Panc1 (cell line): ENCODE results near the gene VEZF1. TPM values are rescaled to one million over a fixed set of nuclear protein-coding genes. Genes with fewer than 3 reads are reported as not detected.
A peak's percentile ranks its signal among the peaks of the same experiment; 100 is the strongest.

Experiments
- ATAC-seq: fragments of 200-7000 bp; cut with Tn5 transposase; 2 replicates; pipeline ENCODE4 v1.9.1; 2020; ENCODE audit warnings: mild to moderate bottlenecking, moderate library complexity
- BruUV-seq: library from RNA; stranded (reverse); fragments of 400-500 nt; replicated peaks from 2 replicates; lab custom pipeline; 2021; lab: Mats Ljungman, UMichigan
- CTCF ChIA-PET: fragments of 300-600 bp; sonication (Branson Sonifier 250); formaldehyde crosslinking; loops from one replicate; lab custom pipeline; 2022; ENCODE audit warnings: antibody characterized with exemption; lab: Charles Lee
- POLR2A ChIA-PET: fragments of 300-600 bp; sonication (Branson Sonifier 250); formaldehyde crosslinking; loops from one replicate; lab custom pipeline; 2022; ENCODE audit warnings: antibody characterized with exemption; lab: Charles Lee
- DNase-seq: peaks from one replicate; pipeline ENCODE4 v3.0.0-alpha.2; 2010; ENCODE audit warnings: low read depth, low spot score
- H3K27ac ChIP-seq: 2 replicates; pipeline ENCODE4 v1.5.1; 2011; ENCODE audit warnings: mild to moderate bottlenecking, low read length, inconsistent platforms
- H3K27me3 ChIP-seq: fragments of 200-500 bp; sonication (Bioruptor generic); 2 replicates; pipeline ENCODE4 v1.6.0; 2014; ENCODE audit warnings: low read length, inconsistent platforms; ENCODE audit not compliant: control insufficient read depth, insufficient read depth
- H3K36me3 ChIP-seq: fragments of 200-500 bp; sonication (Bioruptor generic); 2 replicates; pipeline ENCODE4 v1.5.1; 2014; ENCODE audit warnings: inconsistent platforms, mild to moderate bottlenecking, low read length, moderate library complexity; ENCODE audit not compliant: control insufficient read depth, insufficient read depth
- H3K4me1 ChIP-seq: 2 replicates; pipeline ENCODE4 v1.5.1; 2011; ENCODE audit warnings: inconsistent platforms, mild to moderate bottlenecking, low read length, moderate library complexity; ENCODE audit not compliant: control insufficient read depth, insufficient read depth
- H3K4me3 ChIP-seq, 2 experiments: 2 replicates each; pipeline ENCODE4 v1.5.1; 2011 to 2012; ENCODE audit warnings: low read depth in 2 of 2, low read length in 2 of 2, mild to moderate bottlenecking in 2 of 2, inconsistent platforms in 1 of 2, moderate library complexity in 1 of 2
- H3K9me3 ChIP-seq: fragments of 200-500 bp; sonication (Bioruptor generic); 2 replicates; pipeline ENCODE4 v1.5.1; 2014; ENCODE audit warnings: low read depth, mild to moderate bottlenecking, inconsistent platforms, low read length, moderate library complexity; ENCODE audit not compliant: control insufficient read depth, insufficient read depth
- CTCF ChIP-seq: fragments of 450-650 bp; IDR thresholded peaks from 2 replicates; pipeline ENCODE4 v1.5.1; 2017; ENCODE audit warnings: mild to moderate bottlenecking
- POLR2AphosphoS5 ChIP-seq: IDR thresholded peaks from 2 replicates; pipeline ENCODE4 v1.6.1; 2012; ENCODE audit warnings: mild to moderate bottlenecking, low read depth, low read length, moderate library complexity
- REST ChIP-seq, 2 experiments: IDR thresholded peaks; 2 replicates each; pipeline ENCODE4 v1.6.1; 2011 to 2012; ENCODE audit warnings: low read depth in 2 of 2, control low read depth in 1 of 2, low read length in 1 of 2, mild to moderate bottlenecking in 1 of 2, moderate library complexity in 1 of 2; ENCODE audit not compliant: insufficient read depth in 1 of 2
- SIN3A ChIP-seq: IDR thresholded peaks from 2 replicates; pipeline ENCODE4 v1.6.1; 2012; ENCODE audit warnings: low read depth, mild to moderate bottlenecking, low read length, moderate library complexity, borderline replicate concordance; ENCODE audit not compliant: insufficient read depth
- TCF7L2 ChIP-seq: IDR thresholded peaks from 2 replicates; pipeline ENCODE4 v1.6.1; 2011; ENCODE audit warnings: mild to moderate bottlenecking, low read depth, low read length, inconsistent platforms
- in situ Hi-C: cut with HindIII; loops from 2 replicates; pipeline ENCODE4 v1.10.0; 2016; ENCODE audit warnings: low sequenced_read_pairs, low pct_unique_long_range_greater_than_20kb
- intact Hi-C: fragments of 100-400 bp; cut with micrococcal nuclease; formaldehyde crosslinking; loops from one replicate; pipeline ENCODE4 v1.10.0; 2022; ENCODE audit not compliant: unreplicated experiment
- total RNA-seq: library from RNA; stranded (reverse); gene quantifications from one replicate; pipeline ENCODE4 v1.2.1, GENCODE V29; 2021; ENCODE audit not compliant: unreplicated experiment

VEZF1 gene
- total RNA-seq, 1 experiment from 2014 or later, result 73.5 TPM

GRCh38 chr17:58006924-58007780 is 19.1 kb upstream of the VEZF1 start, which contains the start of gene SRSF1:
Gene SRSF1 (minus strand): TSS chr17:58007246. CDS start chr17:58007137, 109 bp downstream.
- TF ChIP-seq TCF7L2 (peak; percentile 100), CTCF (no peak), POLR2AphosphoS5 (peak; percentile 96), REST (IDR thresholded peaks at IDR 0.05; ENCODE audit: insufficient read depth in 1 of 2, low read depth in 2 of 2, low read length in 1 of 2) (peak in 1 of 2 experiments; percentile 52; a peak in 1 of 4 replicates), SIN3A (no peak; the same call in 1 of the 2 replicates)
- ATAC-seq, result peak; percentile 93
- CTCF ChIA-PET, result interaction anchor here (0.6 to 1.0 kb wide), 2 partner anchors 105 to 147 kb away, joined by 3 to 7 read pairs; no protein-coding TSS in a partner anchor
- no peaks in the 10 kb centered on the region for H3K9me3 ChIP-seq
- intact Hi-C loops, result loop anchor here (5.0 kb wide), 2 partner anchors 75 to 105 kb away; partner anchors contain the start of gene DYNLL2
- peaks cover 40% of the 10 kb centered on the region for H3K36me3 ChIP-seq
- in situ Hi-C loops, result no loop called here
- peaks cover 32% of the 10 kb centered on the region for H3K4me1 ChIP-seq
- BruUV-seq, result no TSS peak
- no peaks in the 10 kb centered on the region for H3K27me3 ChIP-seq
- POLR2A ChIA-PET, result interaction anchor here (0.5 to 1.2 kb wide), 16 partner anchors 8 to 157 kb away, joined by 3 to 17 read pairs (median 3); partner anchors contain the start of gene DYNLL2
- DNase-seq, result peak; percentile 89
- peak within 1 kb of the TSS; percentile 83 to 94 for H3K4me3 ChIP-seq
- H3K27ac ChIP-seq, result peak within 1 kb of the TSS; percentile 100

GRCh38 chr17:58006560-58006923 is 18.5 kb upstream of the VEZF1 start:
- Histone ChIP-seq H3K36me3 (peaks cover 46% of the 10 kb centered on the region), H3K9me3 (no peaks in the 10 kb centered on the region), H3K27ac (peak overlapping the region; percentile 100), H3K27me3 (no peaks in the 10 kb centered on the region), H3K4me1 (peaks cover 38% of the 10 kb centered on the region), H3K4me3 (peak overlapping the region; percentile 83 to 94)
- BruUV-seq, result TSS peak; percentile 74
- ATAC-seq, result peak; percentile 73
- TF ChIP-seq CTCF (no peak), SIN3A (no peak; the same call in 1 of the 2 replicates), TCF7L2 (no peak), REST (IDR thresholded peaks at IDR 0.05; ENCODE audit: insufficient read depth in 1 of 2, low read depth in 2 of 2, low read length in 1 of 2) (no peak), POLR2AphosphoS5 (no peak)
- in situ Hi-C loops, result no loop called here
- POLR2A ChIA-PET, result interaction anchor here (0.5 to 1.1 kb wide), 7 partner anchors 54 to 893 kb away, joined by 3 to 17 read pairs (median 8); no protein-coding TSS in a partner anchor
- no peak for DNase-seq
- intact Hi-C loops, result loop anchor here (5.0 kb wide), 2 partner anchors 76 to 106 kb away; partner anchors contain the start of gene DYNLL2
- CTCF ChIA-PET, result no interaction called here
